Sigmoid colon (tissue), 4 donors: Measurements from ENCODE around the gene GPD1.

ENCODE experiments used
- EP300 ChIP-seq, 4 donors: sonication (generic); formaldehyde crosslinking; IDR thresholded peaks; one replicate each; pipeline ENCODE4 v1.6.1; 2017; ENCODE audit warnings: antibody characterized with exemption in 4 of 4
- POLR2A ChIP-seq, 2 donors: fragments of 450-650 bp; IDR thresholded peaks; one replicate each; pipeline ENCODE4 v1.6.1; 2016; ENCODE audit warnings: antibody characterized with exemption in 2 of 2, mild to moderate bottlenecking in 2 of 2, moderate library complexity in 2 of 2
- POLR2AphosphoS5 ChIP-seq, 4 donors: sonication (generic); formaldehyde crosslinking; IDR thresholded peaks; one replicate each; pipeline ENCODE4 v1.6.1; 2017; ENCODE audit warnings: antibody characterized with exemption in 4 of 4
- TF ChIP-seq, protein P1 (sequence below), 4 experiments: fragments of 450-650 bp in 3 of 4; fragments of 200-600 bp in 1 of 4; IDR thresholded peaks; one replicate each; pipeline ENCODE4 v1.5.1; 2016 to 2019; ENCODE audit warnings: antibody characterized with exemption in 4 of 4, mild to moderate bottlenecking in 3 of 4, moderate library complexity in 2 of 4

DNA sequence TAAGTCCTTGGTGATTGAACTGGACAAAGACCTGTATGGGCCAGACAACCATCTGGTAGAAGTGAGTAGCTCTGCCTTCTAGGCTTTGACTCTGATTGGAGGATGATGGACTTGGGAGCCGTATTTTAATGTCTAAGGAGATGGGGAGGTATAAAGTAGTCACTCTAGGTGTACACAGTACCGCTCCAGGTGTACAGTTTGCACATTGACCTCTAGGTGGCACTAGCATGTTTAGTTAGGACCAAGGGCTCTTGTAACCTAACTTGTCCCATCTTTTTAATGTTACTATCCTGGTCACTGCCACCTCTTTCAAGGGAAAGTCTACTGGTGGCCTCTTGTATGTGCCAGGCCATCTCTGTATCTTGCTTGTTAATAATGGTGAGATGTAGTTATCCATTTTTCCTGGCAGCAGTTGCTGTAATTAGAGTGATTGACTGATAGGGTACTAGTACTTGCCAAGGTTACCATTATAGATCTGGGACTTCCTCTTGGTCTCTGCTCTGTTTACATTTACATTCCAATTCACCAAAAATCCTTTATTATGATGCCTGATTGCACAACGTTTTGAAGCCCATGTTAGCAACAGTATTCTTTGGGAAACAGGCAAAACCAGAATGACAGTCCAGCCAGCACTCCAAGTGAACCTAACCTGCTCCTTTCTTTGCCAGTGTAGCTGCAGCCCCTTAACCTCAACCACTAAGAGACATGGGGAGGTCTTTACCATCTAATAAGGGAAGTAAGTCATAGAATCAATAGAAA lies 15.1 kb upstream of the GPD1 start:
- TF ChIP-seq, protein P1, sequence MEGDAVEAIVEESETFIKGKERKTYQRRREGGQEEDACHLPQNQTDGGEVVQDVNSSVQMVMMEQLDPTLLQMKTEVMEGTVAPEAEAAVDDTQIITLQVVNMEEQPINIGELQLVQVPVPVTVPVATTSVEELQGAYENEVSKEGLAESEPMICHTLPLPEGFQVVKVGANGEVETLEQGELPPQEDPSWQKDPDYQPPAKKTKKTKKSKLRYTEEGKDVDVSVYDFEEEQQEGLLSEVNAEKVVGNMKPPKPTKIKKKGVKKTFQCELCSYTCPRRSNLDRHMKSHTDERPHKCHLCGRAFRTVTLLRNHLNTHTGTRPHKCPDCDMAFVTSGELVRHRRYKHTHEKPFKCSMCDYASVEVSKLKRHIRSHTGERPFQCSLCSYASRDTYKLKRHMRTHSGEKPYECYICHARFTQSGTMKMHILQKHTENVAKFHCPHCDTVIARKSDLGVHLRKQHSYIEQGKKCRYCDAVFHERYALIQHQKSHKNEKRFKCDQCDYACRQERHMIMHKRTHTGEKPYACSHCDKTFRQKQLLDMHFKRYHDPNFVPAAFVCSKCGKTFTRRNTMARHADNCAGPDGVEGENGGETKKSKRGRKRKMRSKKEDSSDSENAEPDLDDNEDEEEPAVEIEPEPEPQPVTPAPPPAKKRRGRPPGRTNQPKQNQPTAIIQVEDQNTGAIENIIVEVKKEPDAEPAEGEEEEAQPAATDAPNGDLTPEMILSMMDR (IDR thresholded peaks at IDR 0.05) = peak; percentile 36 to 72 (median 64)
- TF ChIP-seq POLR2A (IDR thresholded peaks at IDR 0.05) (no peak), POLR2AphosphoS5 (IDR thresholded peaks at IDR 0.05) (no peak), EP300 (IDR thresholded peaks at IDR 0.05) (no peak)
